CMK (cell line): ENCODE results near the gene MSRB1.
A peak's percentile ranks its signal among the peaks of the same experiment; 100 is the strongest.
"Not testable (repeated sequence)": the region's sequence is repeated elsewhere in the genome, so short reads cannot be mapped to it uniquely, and the experiment has no call there.

Experiments used
- DNase-seq: peaks from one replicate; pipeline ENCODE4 v3.0.0-alpha.2; 2010; ENCODE audit warnings: low read depth

Gene MSRB1

DNA sequence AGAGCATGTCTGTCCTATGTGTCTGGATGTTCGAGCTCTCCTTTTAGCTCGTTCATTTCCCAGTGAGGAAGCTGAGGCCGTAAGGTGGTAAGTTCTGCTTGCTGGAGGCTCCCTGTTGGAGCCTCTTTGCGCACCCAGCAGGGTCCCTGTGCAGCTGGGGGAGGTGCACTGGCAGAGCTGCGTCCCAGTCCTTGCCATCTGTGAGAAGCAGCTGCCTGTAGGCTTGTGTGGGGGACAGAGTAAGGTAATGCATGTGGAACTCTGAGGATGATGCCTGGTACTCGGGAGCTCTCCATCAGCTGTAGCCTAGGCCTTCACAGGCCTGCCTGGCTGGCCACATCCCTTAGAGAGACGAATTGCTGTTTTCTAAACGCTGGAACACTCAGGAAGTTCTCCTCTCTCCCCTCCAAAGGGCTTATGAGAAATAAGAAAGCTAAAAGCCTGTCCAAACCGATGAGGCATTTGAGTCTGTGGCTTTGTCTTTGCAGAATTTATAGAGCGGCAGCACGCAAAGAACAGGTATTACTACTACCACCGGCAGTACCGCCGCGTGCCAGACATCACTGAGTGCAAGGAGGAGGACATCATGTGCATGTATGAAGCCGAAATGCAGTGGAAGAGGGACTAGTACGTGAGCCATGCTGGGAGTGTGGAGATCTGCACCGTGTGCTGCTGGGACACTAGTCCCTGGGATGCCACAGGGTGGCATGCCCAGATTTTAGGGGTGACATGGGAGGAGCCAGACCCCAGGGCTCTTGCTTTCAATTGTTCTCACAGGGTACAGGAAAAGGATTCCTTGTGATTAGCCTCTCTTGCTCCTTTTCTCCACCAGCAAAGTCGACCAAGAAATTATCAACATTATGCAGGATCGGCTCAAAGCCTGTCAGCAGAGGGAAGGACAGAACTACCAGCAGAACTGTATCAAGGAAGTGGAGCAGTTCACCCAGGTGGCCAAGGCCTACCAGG is 17.9 kb upstream of the MSRB1 start:
- no peak for DNase-seq

DNA sequence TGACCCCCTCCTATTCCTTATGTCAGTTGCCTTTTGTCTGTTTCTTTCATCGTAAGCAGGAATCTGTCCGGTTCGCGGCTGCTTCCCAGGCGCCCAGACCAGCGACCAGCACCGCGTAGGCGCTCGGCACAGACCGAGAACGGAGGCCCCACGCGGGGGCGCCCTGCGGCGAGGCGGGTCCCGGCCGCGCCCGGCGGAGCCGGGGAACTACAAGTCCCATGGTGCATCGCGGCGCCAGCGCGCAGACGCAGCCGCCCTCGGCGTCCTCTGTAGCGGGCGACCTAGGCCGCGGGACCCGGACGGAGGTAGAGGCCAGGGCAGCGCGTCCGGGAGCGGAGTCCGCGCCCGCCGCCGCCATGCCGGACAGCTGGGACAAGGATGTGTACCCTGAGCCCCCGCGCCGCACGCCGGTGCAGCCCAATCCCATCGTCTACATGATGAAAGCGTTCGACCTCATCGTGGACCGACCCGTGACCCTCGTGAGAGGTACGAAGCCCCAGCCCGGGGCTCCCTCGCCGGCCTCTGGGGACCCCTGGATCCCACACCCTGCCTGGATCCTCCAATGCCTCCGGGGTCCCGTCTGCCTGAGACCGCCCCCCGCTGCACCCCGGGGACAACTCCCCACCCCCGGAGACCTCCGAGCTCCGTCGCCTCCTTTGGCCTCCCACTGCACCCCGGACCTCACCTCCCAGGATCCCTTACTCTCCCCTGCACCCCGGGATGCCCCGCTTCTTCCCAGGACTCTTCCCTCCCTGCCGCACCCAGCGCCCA is 16.5 kb upstream of the MSRB1 start, which contains the start of gene NDUFB10:
Gene NDUFB10, plus strand, starts transcription at position 270 of the 771 bp plus-strand sequence. Its CDS starts 87 bp downstream, at position 357.
- peak; percentile 83 for DNase-seq

DNA sequence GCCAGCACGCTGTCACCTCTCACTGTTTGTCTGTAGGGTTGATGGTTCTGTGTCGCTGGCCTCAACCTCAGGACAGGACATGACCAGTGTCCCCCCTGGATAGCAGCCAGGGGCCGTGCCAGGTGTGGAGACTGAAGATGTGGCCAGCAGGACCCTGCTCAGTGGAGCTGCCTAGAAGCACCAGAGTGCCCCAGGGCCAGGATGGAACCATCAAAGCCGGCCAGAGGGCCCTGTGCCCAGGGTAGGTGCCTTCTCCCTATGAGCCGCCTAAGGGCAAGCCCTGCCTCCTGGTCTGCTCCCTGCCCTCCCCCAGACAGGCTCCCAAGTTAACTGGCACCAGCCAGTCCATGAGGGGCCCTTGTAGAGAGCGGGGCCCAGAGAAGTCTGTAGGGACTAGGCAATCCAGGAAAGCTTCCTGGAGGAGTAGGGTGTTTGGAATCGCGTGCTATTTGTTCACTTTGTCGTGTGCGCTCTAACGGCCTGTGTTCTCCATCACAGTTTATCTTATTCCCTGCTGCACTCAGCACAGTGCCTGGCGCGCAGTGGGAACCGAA is 15.8 kb upstream of the MSRB1 start:
- DNase-seq, result no peak

- not testable (repeated sequence) for DNase-seq
These were observed 15.1 kb upstream of the MSRB1 start for GRCh38 chr16:1958143-1958491.

DNA sequence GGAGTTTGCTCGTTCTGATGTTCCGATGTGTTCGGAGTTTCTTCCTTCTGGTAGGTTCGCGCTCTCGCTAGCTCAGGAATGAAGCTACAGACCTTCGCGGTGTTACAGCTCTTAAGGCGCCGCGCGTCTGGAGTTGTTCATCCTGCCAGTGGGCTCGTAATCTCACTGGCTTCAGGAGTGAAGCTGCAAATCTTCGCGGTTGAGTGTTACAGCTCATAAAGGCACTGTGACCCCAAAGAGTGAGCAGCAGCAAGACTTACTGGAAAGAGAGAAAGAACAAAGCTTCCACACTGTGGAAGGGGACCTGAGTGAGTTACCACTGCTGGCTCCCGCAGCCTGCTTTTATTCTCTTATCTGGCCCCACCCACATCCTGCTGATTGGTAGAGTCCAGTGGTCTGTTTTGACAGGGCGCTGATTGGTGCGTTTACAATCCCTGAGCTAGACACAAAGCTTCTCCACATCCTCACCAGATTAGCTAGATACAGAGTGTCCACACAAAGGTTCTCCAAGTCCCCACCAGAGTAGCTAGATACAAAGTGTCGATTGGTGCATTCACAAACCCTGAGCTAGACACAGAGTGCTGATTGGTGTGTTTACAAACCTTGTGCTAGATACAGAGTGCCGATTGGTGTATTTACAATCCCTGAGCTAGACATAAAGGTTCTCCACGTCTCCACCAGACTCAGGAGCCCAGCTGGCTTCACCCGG is 14.6 kb upstream of the MSRB1 start:
- DNase-seq, result not testable (repeated sequence)

GRCh38 chr16:1953734-1954133 is 10.7 kb upstream of the MSRB1 start:
- DNase-seq, result no peak

GRCh38 chr16:1950559-1950958 is 7.6 kb upstream of the MSRB1 start:
- no peak for DNase-seq

DNA sequence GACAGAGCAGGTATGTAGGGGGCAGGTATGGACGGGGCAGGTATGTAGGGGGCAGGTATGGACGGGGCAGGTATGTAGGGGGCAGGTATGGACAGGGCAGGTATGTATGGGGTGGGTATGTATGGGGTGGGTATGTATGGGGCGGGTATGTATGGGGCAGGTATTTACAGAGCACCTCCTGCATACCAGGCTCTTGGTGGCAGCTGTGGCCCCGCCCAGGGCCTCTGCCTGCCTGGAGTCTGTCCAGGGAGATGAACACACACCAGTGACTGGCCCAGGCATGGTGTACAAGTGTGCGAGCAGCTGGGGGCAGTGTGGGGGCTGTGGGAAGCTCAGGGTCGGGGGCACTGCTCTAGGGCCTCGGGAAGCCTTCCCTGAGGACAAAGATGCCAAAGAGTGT is 7.0 kb upstream of the MSRB1 start:
- DNase-seq, result no peak

DNA sequence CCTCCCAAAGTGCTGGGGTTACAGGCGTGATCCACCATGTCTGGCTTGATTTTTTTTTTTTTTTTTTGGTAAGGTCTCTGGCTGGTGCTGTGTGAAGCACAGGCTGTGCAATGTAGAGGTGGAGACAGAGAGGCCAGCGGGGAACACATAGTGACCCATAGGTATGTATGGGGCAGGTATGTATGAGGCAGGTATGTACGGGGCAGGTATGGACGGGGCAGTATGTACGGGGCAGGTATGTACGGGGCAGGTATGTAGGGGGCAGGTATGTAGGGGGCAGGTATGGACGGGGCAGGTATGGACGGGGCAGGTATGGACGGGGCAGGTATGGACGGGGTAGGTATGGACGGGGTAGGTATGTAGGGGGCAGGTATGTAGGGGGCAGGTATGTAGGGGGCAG is 6.5 kb upstream of the MSRB1 start:
- no peak for DNase-seq

- no peak for DNase-seq
These were observed 4.3 kb upstream of the MSRB1 start for GRCh38 chr16:1947369-1947670.

DNA sequence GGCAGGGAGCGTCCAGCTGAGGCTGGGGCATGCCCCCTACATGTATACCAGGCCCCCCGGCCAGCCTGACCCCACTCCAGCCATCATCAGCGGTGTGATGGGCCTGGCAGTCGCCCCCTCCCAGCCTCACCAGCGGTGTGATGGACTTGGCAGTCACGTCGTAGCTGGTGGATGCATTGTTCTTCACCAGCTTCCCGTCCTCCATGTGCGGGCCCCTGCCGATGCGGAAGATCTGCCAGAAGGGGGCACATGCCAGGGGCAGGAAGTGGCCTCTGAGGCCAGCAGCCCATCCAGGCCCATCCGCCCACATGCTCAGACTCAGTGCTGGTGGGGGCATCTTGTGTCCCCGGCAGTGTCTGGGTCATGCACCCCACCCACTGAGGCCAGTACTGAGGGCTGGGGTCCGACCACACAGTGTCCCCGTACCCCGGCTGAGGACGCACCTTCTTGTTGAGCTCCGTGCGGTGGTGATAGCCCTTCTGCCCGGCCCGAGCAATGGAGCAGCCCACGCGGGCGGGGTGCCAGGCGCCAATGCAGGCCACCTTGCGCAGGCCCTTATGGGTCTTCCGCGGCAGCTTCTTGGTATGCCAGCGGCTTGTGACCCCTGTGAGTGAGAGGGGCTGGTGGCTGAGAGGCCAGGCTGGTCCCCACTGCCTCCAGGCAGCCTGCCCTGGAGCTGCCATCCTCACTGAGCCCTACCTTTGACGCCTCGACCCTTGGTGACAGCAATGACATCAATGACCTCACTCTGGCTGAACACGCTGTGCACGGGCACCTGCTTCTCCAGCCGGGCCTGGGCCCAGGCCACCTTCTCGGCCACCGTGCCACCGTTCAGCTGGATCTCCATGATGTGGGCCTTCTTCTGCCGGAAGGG is 3.7 kb upstream of the MSRB1 start:
- DNase-seq, result no peak

DNA sequence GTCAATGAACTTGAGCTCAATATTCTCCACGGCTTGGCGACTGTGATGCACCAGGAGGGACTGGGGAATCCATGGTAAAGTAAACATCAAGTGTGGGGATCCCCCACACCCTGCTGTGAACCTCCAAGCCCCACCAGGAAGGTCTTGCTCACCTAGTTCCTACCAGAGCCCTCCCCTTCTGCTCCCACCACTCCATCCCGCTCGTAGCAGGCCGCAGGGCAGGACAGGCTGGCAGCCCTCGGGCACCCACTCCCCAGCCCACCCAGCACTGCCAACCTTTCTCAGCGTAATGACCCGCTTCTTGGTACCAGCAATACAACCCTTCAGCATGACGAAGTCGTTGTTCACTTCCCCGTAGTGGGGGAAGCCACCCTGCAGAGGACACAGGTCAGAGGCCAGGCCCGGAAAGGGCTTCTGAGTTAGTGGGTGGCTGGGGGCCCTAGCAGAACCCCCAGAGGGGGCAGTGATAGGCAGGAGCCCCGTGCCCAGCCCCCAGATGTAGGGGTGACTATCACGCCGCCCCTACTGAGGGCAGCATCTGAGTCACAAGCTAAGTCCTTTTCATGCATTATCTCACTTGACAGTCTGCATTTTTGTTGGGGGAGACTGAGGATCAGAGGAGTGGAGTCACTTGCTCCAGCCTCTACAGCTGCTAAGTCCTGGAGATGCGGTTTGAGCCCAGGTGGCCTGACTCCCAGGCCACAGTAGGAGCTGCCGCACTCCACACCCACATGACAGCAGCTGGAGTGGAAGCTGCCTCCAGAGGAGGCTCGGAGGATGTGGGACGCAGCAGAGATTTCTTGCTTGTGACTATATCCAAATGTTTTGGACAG is 2.8 kb upstream of the MSRB1 start:
- no peak for DNase-seq

DNA sequence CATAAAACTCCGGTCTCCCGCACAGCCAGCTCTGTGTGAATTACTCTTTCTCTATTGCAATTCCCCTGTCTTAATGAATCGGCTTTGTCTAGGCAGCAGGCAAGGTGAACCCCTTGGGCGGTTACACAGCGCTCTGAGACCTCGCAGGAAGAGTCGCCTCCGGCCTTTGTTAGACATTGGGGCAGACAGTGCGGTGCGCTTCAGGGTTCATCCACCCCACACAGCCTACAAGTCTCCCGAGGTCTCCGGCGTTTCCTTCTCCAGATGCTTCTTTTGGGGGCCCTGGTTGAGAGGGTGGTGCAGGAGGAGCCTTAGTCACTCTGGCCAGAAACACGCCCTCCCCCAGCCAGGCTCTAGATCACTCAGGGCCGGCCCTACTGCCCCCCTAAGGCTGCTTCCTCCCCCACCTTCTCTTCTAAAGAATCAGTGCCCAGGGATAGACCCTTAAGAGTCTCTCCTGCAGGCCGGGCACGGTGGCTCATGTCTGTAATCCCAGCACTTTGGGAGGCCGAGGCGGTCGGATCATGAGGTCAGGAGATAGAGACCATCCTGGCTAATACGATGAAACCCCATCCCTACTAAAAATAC is 1.7 kb upstream of the MSRB1 start:
- DNase-seq, result no peak

- DNase-seq, result no peak
These were observed 771 bp downstream of the MSRB1 start for GRCh38 chr16:1942047-1942809.

GRCh38 chr16:1941162-1942046 is 1.6 kb downstream of the MSRB1 start:
- DNase-seq, result no peak

DNA sequence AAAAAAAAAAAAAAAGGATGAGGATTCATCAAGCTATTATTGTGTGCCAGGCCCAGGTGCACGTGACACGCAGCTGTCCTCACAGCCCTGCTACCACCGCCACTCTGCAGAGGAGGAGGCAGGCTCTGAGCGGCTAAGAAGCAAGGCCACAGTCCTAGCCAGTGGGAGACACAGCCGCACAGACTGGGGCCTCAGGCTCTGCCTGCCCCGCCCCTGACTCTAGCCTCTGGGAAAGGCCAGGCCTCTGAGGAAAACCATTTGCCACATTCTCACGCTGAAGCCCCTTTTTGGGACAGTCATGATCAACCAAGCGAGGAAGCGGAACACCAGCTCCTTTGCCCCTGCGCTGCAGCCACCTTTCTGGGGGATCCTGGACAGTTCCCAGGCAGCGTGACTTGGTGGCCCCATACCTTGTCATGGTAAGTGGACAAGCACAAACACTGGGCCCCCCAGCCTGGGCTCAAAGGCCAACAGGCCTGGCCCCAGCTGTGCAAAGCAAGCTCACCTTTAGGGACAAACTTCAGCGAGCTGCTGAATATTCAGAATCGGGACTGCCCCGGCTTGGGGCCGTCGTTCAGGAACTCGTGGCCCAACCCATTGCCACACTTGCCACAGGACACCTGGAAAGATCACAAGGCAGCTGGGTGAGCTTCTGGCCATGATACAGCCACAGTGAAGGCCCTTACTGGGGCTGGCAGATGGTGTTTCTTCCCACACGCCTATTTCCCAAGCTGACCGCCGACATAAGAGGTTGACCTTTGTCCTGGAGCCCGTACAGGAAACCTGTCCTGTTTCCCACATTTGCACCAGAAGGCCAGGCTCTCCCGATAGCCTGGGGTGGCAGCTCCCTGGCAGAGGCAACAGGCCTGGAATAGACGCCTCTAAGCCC is 2.5 kb downstream of the MSRB1 start:
- DNase-seq, result no peak

- DNase-seq, result not testable (repeated sequence)
These were observed 3.2 kb downstream of the MSRB1 start for GRCh38 chr16:1939833-1940232.
